Upper lobe of left lung (tissue), 4 donors: ENCODE measurements around the gene TMED8.

ENCODE experiments used
- EP300 ChIP-seq, 4 donors: sonication (generic); formaldehyde crosslinking; IDR thresholded peaks; one replicate each; pipeline ENCODE4 v1.5.1; 2017; ENCODE audit warnings: antibody characterized with exemption in 4 of 4, control low read depth in 2 of 4
- POLR2A ChIP-seq, 4 donors: fragments of 450-650 bp; IDR thresholded peaks; one replicate each; pipeline ENCODE4 v1.5.1; 2016 to 2017; ENCODE audit warnings: antibody characterized with exemption in 4 of 4, mild to moderate bottlenecking in 2 of 4
- POLR2AphosphoS5 ChIP-seq, 2 donors: sonication (generic); formaldehyde crosslinking; IDR thresholded peaks; one replicate each; pipeline ENCODE4 v1.5.1; 2017; ENCODE audit warnings: antibody characterized with exemption in 2 of 2
- TF ChIP-seq, protein P1 (sequence below), 6 experiments: fragments of 450-650 bp in 4 of 6; fragments of 200-600 bp in 2 of 6; sonication (generic) in 2 of 6; IDR thresholded peaks; one replicate each; pipeline ENCODE4 v1.5.1; 2016 to 2019; ENCODE audit warnings: antibody characterized with exemption in 6 of 6

DNA sequence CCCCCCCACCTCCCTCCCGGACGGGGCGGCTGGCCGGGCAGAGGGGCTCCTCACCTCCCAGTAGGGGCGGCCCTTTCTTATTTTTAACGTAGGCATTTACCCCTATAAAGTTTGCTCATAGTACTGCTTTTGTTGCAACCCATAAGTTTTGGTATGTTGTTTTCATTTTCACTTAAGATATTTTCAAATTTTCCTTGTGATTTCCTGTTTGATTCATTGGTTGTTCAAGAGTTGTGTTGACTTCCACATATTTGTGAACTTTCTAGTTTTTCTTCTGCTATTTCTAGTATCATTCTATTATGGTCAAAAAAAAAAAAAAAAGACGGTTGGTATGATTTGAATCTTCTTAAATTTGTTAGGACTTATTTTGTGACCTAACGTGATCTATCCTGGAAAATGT, 39.9 kb upstream of the TMED8 start:
- TF ChIP-seq, protein P1, sequence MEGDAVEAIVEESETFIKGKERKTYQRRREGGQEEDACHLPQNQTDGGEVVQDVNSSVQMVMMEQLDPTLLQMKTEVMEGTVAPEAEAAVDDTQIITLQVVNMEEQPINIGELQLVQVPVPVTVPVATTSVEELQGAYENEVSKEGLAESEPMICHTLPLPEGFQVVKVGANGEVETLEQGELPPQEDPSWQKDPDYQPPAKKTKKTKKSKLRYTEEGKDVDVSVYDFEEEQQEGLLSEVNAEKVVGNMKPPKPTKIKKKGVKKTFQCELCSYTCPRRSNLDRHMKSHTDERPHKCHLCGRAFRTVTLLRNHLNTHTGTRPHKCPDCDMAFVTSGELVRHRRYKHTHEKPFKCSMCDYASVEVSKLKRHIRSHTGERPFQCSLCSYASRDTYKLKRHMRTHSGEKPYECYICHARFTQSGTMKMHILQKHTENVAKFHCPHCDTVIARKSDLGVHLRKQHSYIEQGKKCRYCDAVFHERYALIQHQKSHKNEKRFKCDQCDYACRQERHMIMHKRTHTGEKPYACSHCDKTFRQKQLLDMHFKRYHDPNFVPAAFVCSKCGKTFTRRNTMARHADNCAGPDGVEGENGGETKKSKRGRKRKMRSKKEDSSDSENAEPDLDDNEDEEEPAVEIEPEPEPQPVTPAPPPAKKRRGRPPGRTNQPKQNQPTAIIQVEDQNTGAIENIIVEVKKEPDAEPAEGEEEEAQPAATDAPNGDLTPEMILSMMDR (IDR thresholded peaks at IDR 0.05): no peak
- TF ChIP-seq EP300 (IDR thresholded peaks at IDR 0.05) (no peak), POLR2AphosphoS5 (IDR thresholded peaks at IDR 0.05) (no peak), POLR2A (IDR thresholded peaks at IDR 0.05) (no peak)
